Neural crest cell (in vitro differentiated cells): ENCODE results near the gene LEFTY2. TPM values are rescaled to one million over a fixed set of nuclear protein-coding genes. Genes with fewer than 3 reads are reported as not detected.

Source experiments
- DNase-seq: peaks from one replicate; pipeline ENCODE4 v3.0.0; 2021; ENCODE audit warnings: low read depth, mixed read lengths, low spot score
- H3K27ac Mint-ChIP-seq: one replicate; pipeline ENCODE4 v1.8.0; 2021; ENCODE audit warnings: mild to moderate bottlenecking, mixed read lengths; ENCODE audit not compliant: unreplicated experiment
- H3K27me3 Mint-ChIP-seq: 2 replicates; pipeline ENCODE4 v1.8.0; 2021; ENCODE audit warnings: low read depth, mild to moderate bottlenecking, mixed read lengths
- H3K36me3 Mint-ChIP-seq: 2 replicates; pipeline ENCODE4 v1.8.0; 2021; ENCODE audit warnings: low read depth, mild to moderate bottlenecking, mixed read lengths
- H3K4me1 Mint-ChIP-seq: 2 replicates; pipeline ENCODE4 v1.8.0; 2021; ENCODE audit warnings: mixed read lengths
- H3K4me3 Mint-ChIP-seq: one replicate; pipeline ENCODE4 v1.8.0; 2021; ENCODE audit warnings: mild to moderate bottlenecking, mixed read lengths
- H3K9me3 Mint-ChIP-seq: 2 replicates; pipeline ENCODE4 v1.8.0; 2021; ENCODE audit warnings: mixed read lengths
- total RNA-seq: library from RNA; stranded (reverse); gene quantifications from 2 replicates; pipeline ENCODE4 v1.2.1, GENCODE V29; 2021
- TF ChIP-seq, protein P1 (sequence below): fragments of 200-600 bp; sonication (generic); conservative IDR thresholded peaks from 2 replicates; pipeline ENCODE4 v1.5.0; 2021; ENCODE audit warnings: antibody characterized with exemption, mild to moderate bottlenecking

The LEFTY2 gene
- total RNA-seq, 1 donor from 2014 or later, result not detected

DNA sequence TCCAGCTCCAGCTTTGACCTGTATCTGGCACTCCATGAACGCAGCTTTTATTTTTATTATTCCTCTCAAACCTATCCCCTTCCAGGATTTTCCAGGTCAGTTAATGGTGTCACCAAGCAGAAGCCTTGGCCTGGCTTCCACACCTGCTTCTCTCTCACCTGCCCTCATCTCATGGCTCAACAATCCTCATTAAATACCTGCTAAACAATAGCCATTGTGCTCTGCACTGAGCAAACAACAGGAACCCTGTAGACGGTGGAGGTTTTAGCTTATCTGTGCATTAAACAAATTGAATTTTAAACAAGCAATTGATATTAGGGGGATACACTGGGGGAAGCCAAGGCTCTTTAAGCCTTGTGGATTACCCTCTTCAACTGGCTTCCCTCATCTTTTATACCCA is 32.2 kb downstream of the LEFTY2 start:
- Mint-ChIP-seq H3K27me3 (peaks cover 4% of the 10 kb centered on the region), H3K36me3 (no peaks in the 10 kb centered on the region), H3K4me3 (no peak overlapping the region), H3K4me1 (peaks cover 5% of the 10 kb centered on the region), H3K27ac (no peak overlapping the region), H3K9me3 (no peaks in the 10 kb centered on the region)
- no peak for DNase-seq
- TF ChIP-seq, protein P1, sequence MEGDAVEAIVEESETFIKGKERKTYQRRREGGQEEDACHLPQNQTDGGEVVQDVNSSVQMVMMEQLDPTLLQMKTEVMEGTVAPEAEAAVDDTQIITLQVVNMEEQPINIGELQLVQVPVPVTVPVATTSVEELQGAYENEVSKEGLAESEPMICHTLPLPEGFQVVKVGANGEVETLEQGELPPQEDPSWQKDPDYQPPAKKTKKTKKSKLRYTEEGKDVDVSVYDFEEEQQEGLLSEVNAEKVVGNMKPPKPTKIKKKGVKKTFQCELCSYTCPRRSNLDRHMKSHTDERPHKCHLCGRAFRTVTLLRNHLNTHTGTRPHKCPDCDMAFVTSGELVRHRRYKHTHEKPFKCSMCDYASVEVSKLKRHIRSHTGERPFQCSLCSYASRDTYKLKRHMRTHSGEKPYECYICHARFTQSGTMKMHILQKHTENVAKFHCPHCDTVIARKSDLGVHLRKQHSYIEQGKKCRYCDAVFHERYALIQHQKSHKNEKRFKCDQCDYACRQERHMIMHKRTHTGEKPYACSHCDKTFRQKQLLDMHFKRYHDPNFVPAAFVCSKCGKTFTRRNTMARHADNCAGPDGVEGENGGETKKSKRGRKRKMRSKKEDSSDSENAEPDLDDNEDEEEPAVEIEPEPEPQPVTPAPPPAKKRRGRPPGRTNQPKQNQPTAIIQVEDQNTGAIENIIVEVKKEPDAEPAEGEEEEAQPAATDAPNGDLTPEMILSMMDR, result no peak

DNA sequence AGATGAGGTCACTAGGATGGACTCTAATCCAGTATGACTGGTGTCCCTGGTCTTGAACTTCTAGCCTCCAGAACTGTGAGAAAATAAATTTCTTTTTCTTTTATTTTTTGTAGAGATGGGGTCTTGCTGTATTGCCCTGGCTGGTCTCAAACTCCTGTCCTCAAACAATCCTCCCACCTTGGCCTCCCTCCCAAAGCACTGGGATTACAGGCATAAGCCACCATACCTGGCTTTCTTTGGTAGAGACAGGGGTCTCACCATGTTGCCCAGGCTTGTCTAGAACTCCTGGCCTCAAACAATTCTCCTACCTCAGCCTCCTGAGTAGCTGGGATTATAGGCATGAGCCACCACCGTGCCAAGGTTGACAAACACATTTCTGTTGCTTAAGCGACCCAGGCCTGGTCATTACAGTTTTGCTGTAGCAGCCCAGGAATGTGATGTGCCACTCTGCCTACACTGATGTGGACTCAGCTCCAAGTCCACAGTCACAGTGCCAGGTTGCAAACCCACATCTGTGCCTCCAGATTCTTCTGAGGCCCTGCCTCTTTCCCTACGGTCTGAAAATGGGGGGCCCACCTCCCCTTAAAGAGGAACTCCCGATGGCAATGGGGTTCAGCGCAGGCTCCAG is 32.9 kb downstream of the LEFTY2 start:
- Mint-ChIP-seq H3K9me3 (no peaks in the 10 kb centered on the region), H3K4me3 (no peak overlapping the region), H3K27me3 (peaks cover 4% of the 10 kb centered on the region), H3K36me3 (no peaks in the 10 kb centered on the region), H3K4me1 (peaks cover 5% of the 10 kb centered on the region), H3K27ac (no peak overlapping the region)
- TF ChIP-seq, protein P1, result no peak
- no peak for DNase-seq

DNA sequence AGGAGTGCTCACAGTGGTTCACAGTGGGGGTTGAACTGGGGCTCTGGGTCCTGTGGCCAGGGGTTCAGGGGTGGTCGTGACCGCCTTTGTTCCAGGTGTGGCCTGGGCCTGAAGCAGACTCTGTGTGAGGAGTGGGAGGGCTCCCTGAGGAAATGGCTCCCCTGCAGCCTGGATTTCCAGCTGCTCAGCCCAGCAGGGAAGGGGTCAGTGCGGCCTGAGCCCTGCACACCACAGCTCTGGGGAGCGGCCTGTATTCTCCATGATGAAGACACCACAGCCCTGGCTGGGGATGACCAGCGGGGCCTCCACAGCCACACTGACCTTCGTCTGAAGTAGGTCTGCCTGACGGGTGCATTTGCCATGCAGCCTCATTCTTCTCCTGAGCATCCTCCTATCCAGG is 33.7 kb downstream of the LEFTY2 start:
- DNase-seq, result no peak
- Mint-ChIP-seq H3K27me3 (peaks cover 4% of the 10 kb centered on the region), H3K4me3 (no peak overlapping the region), H3K27ac (no peak overlapping the region), H3K9me3 (no peaks in the 10 kb centered on the region), H3K4me1 (peaks cover 5% of the 10 kb centered on the region), H3K36me3 (no peaks in the 10 kb centered on the region)
- TF ChIP-seq, protein P1, result no peak

DNA sequence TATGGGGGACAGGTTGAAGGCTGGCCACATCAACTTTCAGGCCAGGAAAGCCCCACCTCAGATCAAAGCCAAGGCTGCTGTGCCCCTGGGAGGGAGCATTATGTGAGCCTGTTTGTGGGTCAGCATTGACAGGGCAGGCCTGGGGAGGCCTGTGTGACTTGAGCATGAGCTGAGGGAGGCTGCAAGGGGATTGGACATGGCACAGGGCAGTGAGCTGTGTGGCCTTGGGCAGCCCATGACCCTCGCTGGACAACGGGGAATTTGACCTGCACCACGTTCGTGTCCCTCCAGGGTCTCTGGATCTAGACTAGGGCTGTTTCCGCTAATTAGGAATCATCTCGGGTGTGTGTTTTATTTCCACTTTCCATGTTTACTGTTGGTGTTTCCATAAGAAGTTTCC is 34.6 kb downstream of the LEFTY2 start:
- Mint-ChIP-seq H3K27ac (no peak overlapping the region), H3K4me1 (no peaks in the 10 kb centered on the region), H3K27me3 (no peaks in the 10 kb centered on the region), H3K4me3 (no peak overlapping the region), H3K36me3 (no peaks in the 10 kb centered on the region), H3K9me3 (no peaks in the 10 kb centered on the region)
- DNase-seq, result no peak
- TF ChIP-seq, protein P1, result no peak

DNA sequence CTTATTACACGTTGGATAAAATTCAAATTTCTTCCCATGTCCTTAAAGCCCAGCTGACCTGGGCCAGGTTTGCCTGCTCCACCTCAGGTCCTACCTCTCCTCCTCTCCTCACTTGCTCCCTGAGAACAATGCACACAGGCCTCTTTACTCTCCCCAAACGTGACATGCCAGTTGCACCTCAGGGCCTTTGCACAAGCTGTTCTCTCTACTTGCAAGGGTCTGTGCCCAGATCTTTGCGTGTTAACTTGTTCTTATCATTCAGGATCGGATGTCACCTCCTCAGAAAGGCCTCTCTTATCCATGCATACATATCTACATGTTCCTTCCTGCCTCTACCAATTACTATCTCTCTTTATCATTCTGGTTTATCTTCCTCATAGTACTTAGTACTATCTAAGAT is 37.4 kb downstream of the LEFTY2 start:
- Mint-ChIP-seq H3K36me3 (no peaks in the 10 kb centered on the region), H3K27me3 (no peaks in the 10 kb centered on the region), H3K27ac (no peak overlapping the region), H3K9me3 (no peaks in the 10 kb centered on the region), H3K4me1 (peaks cover 11% of the 10 kb centered on the region), H3K4me3 (no peak overlapping the region)
- TF ChIP-seq, protein P1, result no peak
- no peak for DNase-seq
